Uterus (tissue), 2 donors: ENCODE measurements around the gene CPA3.

Experiments used
- POLR2A ChIP-seq, 2 donors: fragments of 450-650 bp; IDR thresholded peaks; one replicate each; pipeline ENCODE4 v1.6.1; 2016; ENCODE audit warnings: antibody characterized with exemption in 2 of 2, mild to moderate bottlenecking in 1 of 2, moderate library complexity in 1 of 2
- TF ChIP-seq, protein P1 (sequence below), 4 experiments: fragments of 200-600 bp in 2 of 4; fragments of 450-650 bp in 2 of 4; sonication (generic) in 2 of 4; IDR thresholded peaks; one replicate each; pipeline ENCODE4 v1.5.1; 2016 to 2019; ENCODE audit warnings: antibody characterized with exemption in 4 of 4, mild to moderate bottlenecking in 2 of 4, moderate library complexity in 1 of 4

DNA sequence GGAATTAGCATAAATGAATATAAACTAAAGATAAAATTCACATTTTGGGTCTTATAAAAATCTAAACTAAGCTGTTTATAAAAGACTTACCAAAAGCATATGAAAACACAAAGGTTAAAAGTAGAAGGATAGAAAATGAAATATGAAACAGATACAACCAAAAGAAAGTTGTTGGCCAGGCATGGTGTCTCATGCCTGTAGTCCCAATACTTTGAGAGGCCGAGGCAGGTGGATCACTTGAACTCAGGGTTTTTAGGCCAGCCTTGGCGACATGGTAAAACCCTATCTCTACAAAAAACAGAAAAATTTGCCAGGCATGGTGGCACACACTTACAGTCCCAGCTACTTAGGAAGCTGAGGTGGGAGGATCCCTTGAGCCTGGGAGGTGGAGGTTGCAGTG, 51.0 kb downstream of the CPA3 start:
- TF ChIP-seq, protein P1, sequence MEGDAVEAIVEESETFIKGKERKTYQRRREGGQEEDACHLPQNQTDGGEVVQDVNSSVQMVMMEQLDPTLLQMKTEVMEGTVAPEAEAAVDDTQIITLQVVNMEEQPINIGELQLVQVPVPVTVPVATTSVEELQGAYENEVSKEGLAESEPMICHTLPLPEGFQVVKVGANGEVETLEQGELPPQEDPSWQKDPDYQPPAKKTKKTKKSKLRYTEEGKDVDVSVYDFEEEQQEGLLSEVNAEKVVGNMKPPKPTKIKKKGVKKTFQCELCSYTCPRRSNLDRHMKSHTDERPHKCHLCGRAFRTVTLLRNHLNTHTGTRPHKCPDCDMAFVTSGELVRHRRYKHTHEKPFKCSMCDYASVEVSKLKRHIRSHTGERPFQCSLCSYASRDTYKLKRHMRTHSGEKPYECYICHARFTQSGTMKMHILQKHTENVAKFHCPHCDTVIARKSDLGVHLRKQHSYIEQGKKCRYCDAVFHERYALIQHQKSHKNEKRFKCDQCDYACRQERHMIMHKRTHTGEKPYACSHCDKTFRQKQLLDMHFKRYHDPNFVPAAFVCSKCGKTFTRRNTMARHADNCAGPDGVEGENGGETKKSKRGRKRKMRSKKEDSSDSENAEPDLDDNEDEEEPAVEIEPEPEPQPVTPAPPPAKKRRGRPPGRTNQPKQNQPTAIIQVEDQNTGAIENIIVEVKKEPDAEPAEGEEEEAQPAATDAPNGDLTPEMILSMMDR (IDR thresholded peaks at IDR 0.05), result no peak
- TF ChIP-seq POLR2A (IDR thresholded peaks at IDR 0.05), result no peak
